Right hindlimb (tissue), 1 donor: ENCODE results near the gene C8A.

Experiments
- DNase-seq: peaks from one replicate; pipeline ENCODE4 v3.0.0-alpha.2; 2018

The C8A gene

DNA sequence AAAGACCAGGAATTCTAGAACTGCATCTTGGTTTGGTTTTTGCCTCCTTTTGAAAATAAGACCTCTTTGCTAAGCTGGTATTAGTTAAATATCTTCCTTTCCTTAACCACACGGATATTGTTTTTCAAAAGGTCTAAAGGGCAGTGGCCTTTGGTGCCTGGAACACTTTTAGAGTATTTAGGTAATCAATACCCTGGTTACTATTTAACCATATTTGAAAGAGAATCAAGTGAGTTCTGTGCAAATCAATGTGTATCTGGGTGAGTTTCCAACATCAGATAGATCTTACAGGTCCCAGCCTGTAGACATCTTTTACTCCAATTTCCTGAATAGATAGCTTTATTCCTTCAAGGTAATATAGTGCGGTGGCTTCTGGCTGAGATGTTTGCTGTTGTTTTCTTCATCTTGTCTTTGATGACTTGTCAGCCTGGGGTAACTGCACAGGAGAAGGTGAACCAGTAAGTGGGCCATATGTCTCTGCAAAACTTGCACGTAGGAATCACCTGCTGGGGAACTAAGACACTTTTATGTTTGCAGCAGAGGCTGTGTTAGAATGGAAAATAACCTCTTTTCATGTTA, at the start of gene C8A:
Gene C8A (plus strand): TSS at position 277 of the 579 bp plus-strand sequence. CDS start 105 bp downstream, at position 382.
- DNase-seq: no peak

GRCh38 chr1:56806804-56807203, 47.8 kb upstream of the C8A start:
- DNase-seq: peak; percentile 58

DNA sequence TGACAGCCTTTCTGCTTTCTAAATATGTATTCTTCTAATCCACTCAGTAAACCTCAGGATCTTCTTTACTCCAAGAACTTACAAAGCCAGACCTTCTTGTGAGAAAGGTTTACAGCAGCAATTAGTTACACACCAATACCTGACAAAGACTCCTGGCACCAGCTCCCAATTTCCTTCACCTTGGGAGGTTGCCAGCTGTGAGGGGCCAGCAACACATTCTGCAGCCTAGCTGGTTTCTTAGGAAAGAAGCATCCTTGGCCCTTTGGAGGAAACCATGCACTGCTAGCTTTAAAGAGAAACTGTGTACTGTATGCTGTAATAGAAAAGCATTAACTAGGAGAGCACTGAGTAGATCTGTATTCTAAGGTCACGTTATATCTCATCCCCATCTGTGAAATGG, 46.2 kb upstream of the C8A start:
- DNase-seq: no peak

- no peak for DNase-seq
These were observed 43.3 kb upstream of the C8A start for GRCh38 chr1:56811331-56811730.

DNA sequence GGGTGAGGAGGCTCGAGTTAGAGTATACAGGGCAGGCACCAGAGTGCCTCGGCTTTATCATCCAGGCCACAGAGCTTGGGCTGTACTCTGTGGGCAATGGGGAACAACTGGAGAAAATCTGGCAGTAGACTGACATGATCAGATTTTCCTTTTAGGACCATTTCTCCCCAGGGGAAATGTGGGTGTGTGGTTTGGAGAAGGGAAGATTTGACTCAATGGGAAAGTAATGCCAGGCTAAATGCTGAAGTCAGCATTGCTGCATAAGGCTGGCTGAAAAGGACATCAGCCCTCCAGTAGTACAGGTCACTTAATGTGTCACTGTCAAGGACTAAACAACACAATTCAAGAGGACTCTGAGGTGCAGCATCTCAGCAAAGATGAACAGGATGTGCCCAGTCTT, 40.4 kb upstream of the C8A start:
- no peak for DNase-seq

DNA sequence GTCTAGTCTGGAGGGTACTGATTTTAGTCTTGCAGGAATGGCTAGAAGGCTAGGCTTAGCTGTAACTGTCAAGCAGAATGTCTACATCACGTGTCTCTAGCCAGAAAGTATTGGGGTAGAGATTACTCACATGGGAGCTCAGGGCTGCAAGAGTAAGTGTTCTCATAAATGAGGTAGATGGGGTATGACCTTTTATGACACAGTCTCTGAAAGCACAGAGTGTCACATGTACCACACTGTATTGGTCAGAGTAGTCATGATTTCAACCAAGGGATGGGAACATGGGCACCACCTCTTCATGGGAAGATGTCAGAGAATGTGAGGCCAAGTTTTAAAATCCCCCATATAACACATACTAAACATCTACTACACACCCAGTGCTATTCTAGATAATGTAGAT, 38.3 kb upstream of the C8A start:
- DNase-seq: no peak

DNA sequence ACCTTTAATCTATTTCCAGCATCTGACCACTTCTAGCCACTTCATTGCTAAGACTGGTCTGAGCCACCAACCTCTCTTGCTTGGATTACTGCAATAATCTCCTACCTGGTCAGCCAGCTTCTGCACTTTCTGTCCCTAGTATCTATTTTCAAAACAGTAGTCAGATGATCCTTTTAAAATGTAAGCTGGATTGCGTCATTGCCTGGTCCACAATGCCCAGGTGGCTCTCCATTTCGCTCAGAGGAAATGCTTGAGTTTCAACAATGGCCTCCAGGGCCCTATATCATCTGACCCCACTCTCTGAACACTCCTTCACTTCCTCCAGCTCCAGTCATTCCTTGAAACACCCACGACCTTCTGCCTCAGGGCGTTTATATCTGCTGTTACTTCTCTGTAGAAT, 37.7 kb upstream of the C8A start:
- DNase-seq: no peak

GRCh38 chr1:56817716-56818463, 36.7 kb upstream of the C8A start:
- DNase-seq: no peak

- no peak for DNase-seq
These were observed 35.2 kb upstream of the C8A start, which contains the start of gene FYB2 for GRCh38 chr1:56819387-56819899. FYB2 (minus strand) TSS chr1:56819404; CDS start chr1:56819290, 114 bp downstream.

DNA sequence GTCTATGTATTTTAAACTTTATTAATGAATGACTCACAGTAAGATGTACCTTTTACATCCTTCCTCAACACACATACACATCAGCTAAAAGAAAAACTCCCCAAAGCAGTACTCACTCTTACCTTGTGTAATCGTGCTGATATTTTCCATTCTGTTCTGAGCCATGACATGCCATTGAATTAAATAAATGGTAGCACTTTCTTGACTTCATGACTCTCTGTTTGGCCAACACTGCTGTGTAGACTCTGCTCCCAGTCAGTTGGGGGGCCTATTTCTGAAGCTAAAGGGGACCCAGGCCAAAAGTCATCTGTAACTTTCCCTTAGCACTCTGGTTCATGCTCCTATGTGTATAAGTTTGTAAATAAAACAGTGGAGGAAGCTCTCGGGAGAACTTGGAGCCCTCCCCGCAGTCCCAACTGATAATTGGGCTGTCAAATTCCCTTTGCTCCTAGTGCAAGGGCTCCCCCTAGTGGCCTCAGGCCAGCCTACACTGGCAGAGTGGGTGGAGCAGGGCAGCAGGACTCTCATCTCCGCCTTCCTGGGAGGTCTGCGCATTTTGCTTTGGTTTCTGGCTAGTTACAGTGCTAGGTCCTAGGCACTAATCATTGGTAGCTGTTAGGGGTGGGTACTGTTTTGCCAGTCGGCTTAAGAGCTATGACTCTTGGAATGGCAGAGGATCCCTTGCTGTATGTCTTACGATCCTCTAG, 33.7 kb upstream of the C8A start:
- peak; percentile 76 for DNase-seq

DNA sequence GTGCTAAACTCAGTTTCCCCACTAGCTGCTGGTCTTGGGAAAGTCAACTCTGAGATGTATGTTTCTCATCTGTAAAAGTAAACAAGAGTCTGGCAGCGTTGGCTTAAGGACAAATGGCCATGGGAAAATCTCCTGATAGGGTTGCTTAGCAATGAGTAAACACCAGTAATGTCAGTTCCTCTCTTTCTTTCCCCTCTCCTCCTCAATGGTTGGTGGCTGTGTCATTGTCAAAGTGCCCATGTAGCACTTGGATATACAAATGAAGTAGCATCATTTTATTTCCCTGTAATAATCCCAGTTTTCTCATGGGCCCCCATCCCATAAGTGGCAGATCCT, 33.2 kb upstream of the C8A start:
- DNase-seq: no peak

- no peak for DNase-seq
These were observed 30.3 kb upstream of the C8A start for GRCh38 chr1:56824271-56824670.

GRCh38 chr1:56824938-56825337, 29.7 kb upstream of the C8A start:
- DNase-seq: no peak

GRCh38 chr1:56825436-56825835, 29.2 kb upstream of the C8A start:
- DNase-seq: no peak

DNA sequence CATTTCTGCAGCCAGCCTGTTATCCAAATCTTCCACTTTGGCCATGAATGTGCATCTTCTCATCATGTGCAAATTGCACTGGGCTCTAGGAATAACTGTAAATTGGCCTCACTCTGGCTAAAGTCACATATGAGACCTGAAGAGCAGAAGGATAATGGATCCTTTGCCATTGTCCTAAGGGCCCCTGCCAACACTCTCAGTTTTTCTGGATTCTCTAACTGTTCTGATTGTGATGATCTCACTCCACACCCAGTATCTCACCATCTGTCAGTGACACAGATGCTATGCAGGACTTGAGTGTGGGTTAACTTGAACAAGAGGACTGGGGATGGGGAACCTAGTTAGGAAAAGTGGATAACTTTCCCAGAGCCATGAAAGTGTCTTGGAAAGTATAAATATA, 26.9 kb upstream of the C8A start:
- DNase-seq: no peak

GRCh38 chr1:56830052-56830451, 24.5 kb upstream of the C8A start:
- no peak for DNase-seq

DNA sequence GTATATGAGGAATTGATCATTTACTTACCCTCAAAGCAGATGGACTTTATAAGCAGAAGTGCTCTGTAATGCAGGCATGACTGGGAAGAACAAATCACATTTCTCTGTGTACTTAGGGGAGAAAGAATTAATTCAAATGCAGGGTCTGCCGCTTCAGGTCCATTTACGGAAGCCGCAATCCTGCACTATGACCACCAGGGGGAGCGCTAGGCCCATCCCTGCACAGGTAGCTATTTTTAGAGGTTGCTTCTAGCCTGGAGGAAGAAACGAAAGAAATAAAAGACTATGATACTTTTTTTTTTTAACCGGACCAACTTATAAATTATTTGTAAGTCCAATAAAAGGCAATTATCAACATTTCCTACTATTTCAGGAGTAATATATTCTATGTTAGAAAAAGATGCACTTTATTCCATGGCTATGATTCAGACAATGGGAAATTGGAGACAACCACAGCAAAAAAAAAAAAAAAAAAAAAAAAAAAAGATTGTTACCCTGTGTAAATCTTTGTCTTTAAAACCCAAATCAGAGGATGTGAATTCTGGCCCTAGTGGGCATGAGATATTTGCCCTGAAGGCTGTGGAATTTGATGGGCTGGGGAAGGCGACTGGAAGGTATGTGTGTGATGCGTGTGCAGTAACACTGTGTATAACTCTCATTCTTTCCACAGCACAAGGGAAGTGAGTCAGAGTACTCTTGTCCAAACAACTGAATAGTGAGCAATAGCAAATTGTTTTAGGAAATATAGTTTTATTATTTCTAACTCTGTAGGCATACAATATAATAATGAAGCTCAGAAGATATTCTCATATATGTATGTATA, 22.5 kb upstream of the C8A start:
- DNase-seq: peak; percentile 80

DNA sequence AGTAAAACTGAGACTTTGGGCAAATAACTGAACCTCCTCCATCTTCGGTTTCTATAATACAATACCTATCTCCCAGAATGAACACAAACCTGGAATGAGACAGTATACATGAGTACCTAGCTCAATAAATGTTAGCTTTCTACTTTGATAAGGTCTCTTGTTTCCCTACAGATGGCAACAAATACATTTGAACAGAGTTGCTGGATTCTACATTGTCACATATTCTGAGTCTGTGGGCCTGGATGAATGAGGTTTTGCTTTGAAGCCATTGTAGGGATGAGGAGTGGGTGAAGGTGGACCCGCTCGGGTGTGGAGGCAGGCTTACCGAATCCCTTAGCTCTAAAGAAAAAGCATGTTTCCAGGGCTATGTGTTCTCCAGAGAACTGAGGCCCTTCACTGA, 21.5 kb upstream of the C8A start:
- DNase-seq: no peak

GRCh38 chr1:56834137-56834900, 20.3 kb upstream of the C8A start:
- no peak for DNase-seq

DNA sequence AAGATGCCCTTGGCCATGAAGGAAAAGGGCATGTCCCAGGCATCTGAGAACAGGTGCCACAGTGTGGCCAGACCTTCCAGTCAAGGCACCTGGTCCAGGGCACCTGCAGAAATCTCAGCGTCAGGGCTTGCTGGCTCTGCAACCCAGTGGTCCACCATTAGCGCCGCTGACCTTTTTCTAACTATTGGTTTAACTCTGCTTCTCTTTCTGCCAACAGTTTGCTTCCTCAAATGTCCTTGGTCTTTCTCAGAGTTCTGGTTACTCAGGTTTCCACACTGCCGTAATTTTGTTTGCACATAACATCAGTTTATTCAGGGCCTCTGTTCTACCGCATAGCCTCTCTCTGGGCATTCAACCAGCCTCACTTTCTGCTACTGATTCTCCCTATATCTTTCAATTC, 18.9 kb upstream of the C8A start:
- DNase-seq: no peak

GRCh38 chr1:56836359-56836758, 18.2 kb upstream of the C8A start:
- no peak for DNase-seq

DNA sequence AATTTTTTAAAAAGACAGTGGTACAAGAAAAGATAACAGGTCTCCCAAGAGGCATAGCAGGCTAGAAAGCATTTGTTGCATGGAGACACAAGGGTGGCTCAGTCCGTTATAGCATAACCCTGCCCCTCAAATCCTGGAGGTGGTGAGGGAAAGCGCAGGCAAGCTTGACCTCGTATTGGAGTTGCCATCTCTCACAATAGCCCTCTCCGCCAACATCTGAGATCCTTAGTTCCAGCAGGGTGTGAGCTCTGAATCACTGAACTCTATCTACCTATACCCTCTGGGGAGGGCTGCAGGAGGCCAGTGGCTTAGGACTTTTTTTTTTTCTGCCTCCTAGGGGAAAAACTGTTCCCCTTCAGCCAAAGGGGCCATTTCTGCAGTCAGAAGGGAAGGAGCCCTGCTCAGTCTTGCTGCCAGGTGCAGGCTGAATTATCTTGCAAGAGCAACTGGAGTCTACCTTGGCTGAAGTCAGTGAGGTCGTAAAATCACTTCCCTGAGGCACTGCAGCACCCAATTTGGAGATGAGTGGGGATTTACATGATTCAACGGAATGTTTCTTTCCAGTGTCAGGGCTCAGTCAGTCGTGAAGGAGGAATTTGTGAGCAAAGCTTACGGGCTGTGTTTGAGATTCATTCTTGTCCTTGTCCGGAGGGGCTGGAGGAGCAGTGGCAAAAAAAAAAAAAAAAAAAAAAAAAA, 17.2 kb upstream of the C8A start:
- DNase-seq: no peak
